Effector memory CD4-positive, alpha-beta T cell (primary cell): ENCODE data around the gene SMCO1.
"Not testable (repeated sequence)": the region's sequence is repeated elsewhere in the genome, so short reads cannot be mapped to it uniquely, and the experiment has no call there.

Experiments used
- DNase-seq, 3 donors: peaks; one replicate each; pipeline ENCODE4 v3.0.0-alpha.2; 2020
- H3K27ac ChIP-seq: 2 replicates; pipeline ENCODE4 v1.7.0; 2013; ENCODE audit warnings: mild to moderate bottlenecking, low read length, moderate library complexity; ENCODE audit not compliant: insufficient read depth, poor library complexity, severe bottlenecking
- H3K27me3 ChIP-seq: replicated peaks from 2 replicates; pipeline ENCODE4 v1.7.0; 2013; ENCODE audit warnings: mild to moderate bottlenecking, low read length; ENCODE audit not compliant: insufficient read depth, control insufficient read depth, poor library complexity, severe bottlenecking
- H3K36me3 ChIP-seq: 2 replicates; pipeline ENCODE4 v1.7.0; 2013; ENCODE audit warnings: mild to moderate bottlenecking, low read length, moderate library complexity; ENCODE audit not compliant: control insufficient read depth, insufficient read depth
- H3K4me1 ChIP-seq: 2 replicates; pipeline ENCODE4 v1.7.0; 2013; ENCODE audit warnings: low read length, mild to moderate bottlenecking; ENCODE audit not compliant: control insufficient read depth, insufficient read depth, poor library complexity, severe bottlenecking
- H3K4me3 ChIP-seq: 2 replicates; pipeline ENCODE4 v1.7.0; 2013; ENCODE audit warnings: low read length, low read depth, mild to moderate bottlenecking; ENCODE audit not compliant: insufficient read depth, poor library complexity, severe bottlenecking
- H3K9me3 ChIP-seq: 2 replicates; pipeline ENCODE4 v1.7.0; 2013; ENCODE audit warnings: mild to moderate bottlenecking, low read length, moderate library complexity; ENCODE audit not compliant: control insufficient read depth

Gene SMCO1

DNA sequence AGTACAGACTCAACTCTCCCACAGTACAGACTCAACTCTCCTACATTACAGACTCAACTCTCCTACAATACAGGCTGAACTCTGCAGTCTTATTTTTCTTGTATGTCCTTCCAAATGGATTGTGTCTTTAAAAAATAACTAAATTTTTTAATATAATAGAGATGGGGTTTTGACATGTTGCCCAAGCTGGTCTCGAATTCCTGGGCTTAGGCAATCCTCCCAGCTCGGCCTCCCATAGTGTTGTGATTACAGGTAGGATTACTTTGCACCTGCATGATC lies 51.7 kb downstream of the SMCO1 start:
- Histone ChIP-seq H3K4me1 (no peaks in the 10 kb centered on the region), H3K4me3 (no peak overlapping the region), H3K9me3 (no peaks in the 10 kb centered on the region), H3K27ac (no peak overlapping the region), H3K36me3 (no peaks in the 10 kb centered on the region), H3K27me3 (no peaks in the 10 kb centered on the region)
- no peak for DNase-seq

- not testable (repeated sequence) for H3K27ac ChIP-seq, H3K27me3 ChIP-seq, H3K4me3 ChIP-seq, H3K4me1 ChIP-seq, H3K36me3 ChIP-seq, H3K9me3 ChIP-seq, DNase-seq
Measured at GRCh38 chr3:196462680-196463477, 52.3 kb downstream of the SMCO1 start.

GRCh38 chr3:196458063-196458462 lies 57.1 kb downstream of the SMCO1 start:
- H3K4me1 ChIP-seq: no peaks in the 10 kb centered on the region
- no peak overlapping the region for H3K27ac ChIP-seq
- no peak for DNase-seq
- no peaks in the 10 kb centered on the region for H3K27me3 ChIP-seq
- H3K4me3 ChIP-seq: no peak overlapping the region
- no peaks in the 10 kb centered on the region for H3K36me3 ChIP-seq
- H3K9me3 ChIP-seq: no peaks in the 10 kb centered on the region

- H3K4me3 ChIP-seq, H3K4me1 ChIP-seq, H3K27ac ChIP-seq, H3K36me3 ChIP-seq, H3K27me3 ChIP-seq, H3K9me3 ChIP-seq, DNase-seq: not testable (repeated sequence)
Measured at GRCh38 chr3:196457470-196457869, 57.7 kb downstream of the SMCO1 start.
